NCI-H2227 (cell line): ENCODE results near the gene FBXO9.
"Not testable (repeated sequence)": the region's sequence is repeated elsewhere in the genome, so short reads cannot be mapped to it uniquely, and the experiment has no call there.

Experiments
- DNase-seq: peaks from one replicate; lab custom pipeline; 2025; ENCODE audit not compliant: unreplicated experiment; lab: John Stamatoyannopoulos, UW

Gene FBXO9

GRCh38 chr6:53045891-53046673, 19.1 kb upstream of the FBXO9 start:
- DNase-seq = no peak

GRCh38 chr6:53048431-53049195, 16.6 kb upstream of the FBXO9 start:
- no peak for DNase-seq

GRCh38 chr6:53049415-53049814, 15.8 kb upstream of the FBXO9 start:
- no peak for DNase-seq

- not testable (repeated sequence) for DNase-seq
Measured at GRCh38 chr6:53052152-53052551, 13.1 kb upstream of the FBXO9 start.

- DNase-seq = no peak
Measured at GRCh38 chr6:53054532-53054931, 10.7 kb upstream of the FBXO9 start.

- no peak for DNase-seq
Measured at GRCh38 chr6:53055873-53056272, 9.3 kb upstream of the FBXO9 start.

- no peak for DNase-seq
Measured at GRCh38 chr6:53056273-53056672, 8.9 kb upstream of the FBXO9 start.

- DNase-seq = no peak
Measured at GRCh38 chr6:53058388-53059195, 6.6 kb upstream of the FBXO9 start.

- no peak for DNase-seq
Measured at GRCh38 chr6:53059648-53060589, 5.3 kb upstream of the FBXO9 start.

- no peak for DNase-seq
Measured at GRCh38 chr6:53062169-53062539, 3.0 kb upstream of the FBXO9 start.

- DNase-seq = not testable (repeated sequence)
Measured at GRCh38 chr6:53064255-53064654, 949 bp upstream of the FBXO9 start.

- peak; percentile 94 for DNase-seq
Measured at GRCh38 chr6:53064726-53065265, 408 bp upstream of the FBXO9 start.

GRCh38 chr6:53066077-53066417, 843 bp downstream of the FBXO9 start:
- DNase-seq = peak; percentile 11

GRCh38 chr6:53066874-53067706, 1.9 kb downstream of the FBXO9 start:
- DNase-seq = no peak

GRCh38 chr6:53067849-53068361, 2.7 kb downstream of the FBXO9 start:
- DNase-seq = no peak

- DNase-seq = no peak
Measured at GRCh38 chr6:53069427-53069826, 4.2 kb downstream of the FBXO9 start.

GRCh38 chr6:53070806-53071205, 5.6 kb downstream of the FBXO9 start:
- no peak for DNase-seq

- no peak for DNase-seq
Measured at GRCh38 chr6:53074347-53074746, 9.1 kb downstream of the FBXO9 start.

- DNase-seq = no peak
Measured at GRCh38 chr6:53080813-53081212, 15.6 kb downstream of the FBXO9 start.
